GM12891 (cell line): ENCODE measurements around the gene GRAP.

ENCODE experiments used
- POLR2A ChIP-seq: IDR thresholded peaks from 2 replicates; pipeline ENCODE4 v1.6.1; 2011; ENCODE audit warnings: low read depth, low read length, control low read depth
- POLR2AphosphoS5 ChIP-seq: IDR thresholded peaks from 2 replicates; pipeline ENCODE4 v1.6.1; 2011; ENCODE audit warnings: low read depth, low read length, control low read depth
- POU2F2 ChIP-seq: IDR thresholded peaks from 2 replicates; pipeline ENCODE4 v1.6.1; 2011; ENCODE audit warnings: low read depth, mild to moderate bottlenecking, control low read depth, low read length, moderate library complexity
- SPI1 ChIP-seq: IDR thresholded peaks from 2 replicates; pipeline ENCODE4 v1.6.1; 2011; ENCODE audit warnings: low read depth, low read length, control low read depth

GRCh38 chr17:19017804-19018599 is 28.8 kb downstream of the GRAP start:
- TF ChIP-seq POLR2A: no peak
- no peak for TF ChIP-seq SPI1
- TF ChIP-seq POLR2AphosphoS5: peak; percentile 64; the same call in 1 of the 2 replicates
- no peak for TF ChIP-seq POU2F2
